Adrenal gland (tissue), 12 donors: ENCODE data around the gene TMA7. TPM values are rescaled to one million over a fixed set of nuclear protein-coding genes. Genes with fewer than 3 reads are reported as not detected.

Experiments used
- DNase-seq, 7 donors: peaks; one replicate each; pipeline ENCODE4 v3.0.0-alpha.2; 2019 to 2020
- H3K27ac ChIP-seq, 5 donors: fragments of 200-600 bp; sonication (generic) in 4 of 5; 1 replicate in 3 of 5; 2 replicates in 2 of 5; pipeline versions ENCODE4 v1.5.1 to v1.8.0; 2016 to 2020; ENCODE audit warnings: mild to moderate bottlenecking in 1 of 5
- H3K27me3 ChIP-seq: fragments of 200-600 bp; 2 replicates; pipeline ENCODE4 v1.8.0; 2021
- H3K36me3 ChIP-seq, 2 donors: fragments of 200-600 bp; replicated peaks in 1 of 2; 1 replicate in 1 of 2; 2 replicates in 1 of 2; pipeline versions ENCODE4 v1.5.1 to v1.8.0; 2018 to 2022
- H3K4me1 ChIP-seq, 2 donors: fragments of 200-600 bp; replicated peaks in 1 of 2; 1 replicate in 1 of 2; 2 replicates in 1 of 2; pipeline versions ENCODE4 v1.5.1 to v1.8.0; 2018 to 2021
- H3K4me3 ChIP-seq, 4 donors: fragments of 200-600 bp; sonication (generic) in 3 of 4; one replicate each; pipeline ENCODE4 v1.5.1; 2016 to 2018
- H3K9me3 ChIP-seq, 3 donors: fragments of 200-600 bp; sonication (generic) in 1 of 3; replicated peaks in 1 of 3; 1 replicate in 2 of 3; 2 replicates in 1 of 3; pipeline versions ENCODE4 v1.5.1 to v1.8.0; 2016 to 2021
- POLR2A ChIP-seq, 2 donors: fragments of 450-650 bp; IDR thresholded peaks; one replicate each; pipeline ENCODE4 v1.6.1; 2017; ENCODE audit warnings: antibody characterized with exemption in 2 of 2, mild to moderate bottlenecking in 2 of 2, moderate library complexity in 1 of 2
- WGBS, 4 donors: extraction: QIAGEN DNeasy Blood & Tissue Kit in 2 of 4; methylation state at CpG; one replicate each; pipeline versions ENCODE4 v1.1.5 to v1.1.7; 2013 to 2017; 5-methylcytosine and 5-hydroxymethylcytosine counted together
- intact Hi-C, 2 donors: fragments of 100-400 bp; cut with DNase I; formaldehyde crosslinking; loops; one replicate each; pipeline versions ENCODE4 v1.14.1 to v1.15.0; 2022 to 2023
- polyA plus RNA-seq, 3 donors: library from polyadenylated mRNA; stranded (reverse); fragments of 200-250 nt in 2 of 3; fragments of 350-450 nt in 1 of 3; fragmentation: Illumina TruSeq in 1 of 3; extraction: RNeasy Lipid Tissue Mini Kit (QIAGEN cat#74804) in 1 of 3; gene quantifications; one replicate each; pipeline ENCODE4 v1.2.3, GENCODE V29; 2013 to 2014
- total RNA-seq, 9 donors: library from RNA; depleted of rRNA in 4 of 9; stranded (reverse); fragments of >200 nt in 4 of 9; fragments of 120-200 nt in 1 of 9; fragmentation: NEBNext Ultra II Directional in 1 of 9; extraction: Animal tissue kit (Norgen Biotek cat#: 25700) in 1 of 9; gene quantifications; one replicate each; pipeline versions ENCODE4 v1.1.0 to v1.2.4, GENCODE V29; 2013 to 2023
- TF ChIP-seq, protein P1 (sequence below), 6 experiments: fragments of 450-650 bp in 4 of 6; fragments of 200-600 bp in 2 of 6; sonication (generic) in 1 of 6; IDR thresholded peaks; 1 replicate in 5 of 6; 2 replicates in 1 of 6; pipeline versions ENCODE4 v1.5.1 to v1.8.0; 2016 to 2021; ENCODE audit warnings: antibody characterized with exemption in 6 of 6, mild to moderate bottlenecking in 2 of 6, moderate library complexity in 1 of 6
- donor health status: healthy with polysubstance abuse.
- donor health status: Bipolar disorder and iron deficiency.
- donor health status: DM: yes; HTN: yes; CAD: no.
- donor health status: DM: no; HTN: no; CAD: no.
- donor health status: DM: no; HTN: no; CAD: no.
- donor health status: DM: yes; HTN: yes; CAD: no.

The TMA7 gene
- total and polyA plus RNA-seq, 12 donors, result 177 to 891 (median 284) TPM

- H3K4me1 ChIP-seq, result peaks cover 7 to 19% of the 10 kb centered on the region in 2 donors
- intact Hi-C loops, result no loop called here
- H3K27ac ChIP-seq, result peak overlapping the region in 2 of 5 donors; percentile 76 to 79
- WGBS, 4 donors, result 68 to 80% (median 77%) methylated on average over 7 to 8 of the region's 8 CpGs
- no peak overlapping the region for H3K4me3 ChIP-seq
- no peaks in the 10 kb centered on the region for H3K27me3 ChIP-seq
- TF ChIP-seq POLR2A (IDR thresholded peaks at IDR 0.05), result no peak
- TF ChIP-seq, protein P1, sequence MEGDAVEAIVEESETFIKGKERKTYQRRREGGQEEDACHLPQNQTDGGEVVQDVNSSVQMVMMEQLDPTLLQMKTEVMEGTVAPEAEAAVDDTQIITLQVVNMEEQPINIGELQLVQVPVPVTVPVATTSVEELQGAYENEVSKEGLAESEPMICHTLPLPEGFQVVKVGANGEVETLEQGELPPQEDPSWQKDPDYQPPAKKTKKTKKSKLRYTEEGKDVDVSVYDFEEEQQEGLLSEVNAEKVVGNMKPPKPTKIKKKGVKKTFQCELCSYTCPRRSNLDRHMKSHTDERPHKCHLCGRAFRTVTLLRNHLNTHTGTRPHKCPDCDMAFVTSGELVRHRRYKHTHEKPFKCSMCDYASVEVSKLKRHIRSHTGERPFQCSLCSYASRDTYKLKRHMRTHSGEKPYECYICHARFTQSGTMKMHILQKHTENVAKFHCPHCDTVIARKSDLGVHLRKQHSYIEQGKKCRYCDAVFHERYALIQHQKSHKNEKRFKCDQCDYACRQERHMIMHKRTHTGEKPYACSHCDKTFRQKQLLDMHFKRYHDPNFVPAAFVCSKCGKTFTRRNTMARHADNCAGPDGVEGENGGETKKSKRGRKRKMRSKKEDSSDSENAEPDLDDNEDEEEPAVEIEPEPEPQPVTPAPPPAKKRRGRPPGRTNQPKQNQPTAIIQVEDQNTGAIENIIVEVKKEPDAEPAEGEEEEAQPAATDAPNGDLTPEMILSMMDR (IDR thresholded peaks at IDR 0.05), result no peak
- DNase-seq, result no peak
- peaks cover 0 to 3% of the 10 kb centered on the region in 2 donors for H3K36me3 ChIP-seq
- H3K9me3 ChIP-seq, result no peaks in the 10 kb centered on the region
Measured at GRCh38 chr3:48426944-48427629, 13.0 kb upstream of the TMA7 start.

GRCh38 chr3:48427630-48427962, 12.5 kb upstream of the TMA7 start:
- peaks cover 7 to 19% of the 10 kb centered on the region in 2 donors for H3K4me1 ChIP-seq
- TF ChIP-seq, protein P1 (IDR thresholded peaks at IDR 0.05), result no peak
- no peak for TF ChIP-seq POLR2A (IDR thresholded peaks at IDR 0.05)
- DNase-seq, result no peak
- no peak overlapping the region for H3K4me3 ChIP-seq
- H3K36me3 ChIP-seq, result peaks cover 0 to 8% of the 10 kb centered on the region in 2 donors
- intact Hi-C loops, result no loop called here
- H3K27ac ChIP-seq, result peak overlapping the region in 2 of 5 donors; percentile 76 to 79
- 79 to 87% (median 84%) methylated on average over 7 to 9 of the region's 9 CpGs for WGBS, 4 donors
- no peaks in the 10 kb centered on the region for H3K9me3 ChIP-seq
- H3K27me3 ChIP-seq, result no peaks in the 10 kb centered on the region

DNA sequence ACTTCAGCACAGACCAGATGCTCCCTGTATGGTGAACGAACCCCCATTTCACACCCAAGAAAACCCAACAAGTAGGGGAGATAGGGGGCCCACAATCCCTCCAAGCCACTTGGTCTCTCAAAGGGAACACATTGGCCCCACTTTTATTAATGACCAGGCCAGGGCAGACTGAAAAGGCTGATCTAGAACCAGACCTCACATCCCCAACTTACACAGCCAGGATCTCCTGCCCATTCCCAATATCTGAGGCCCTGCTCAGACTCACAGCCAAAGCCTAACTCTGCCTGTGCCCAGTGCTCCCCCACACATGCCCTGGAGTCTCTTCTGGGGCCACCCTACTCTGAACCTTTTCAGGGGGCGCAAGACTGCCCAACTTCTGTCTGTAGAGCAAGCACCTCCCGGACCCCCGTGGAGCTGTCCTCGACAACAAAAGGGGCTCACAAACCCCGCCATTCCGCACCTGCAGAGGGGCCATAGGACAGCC, 11.9 kb upstream of the TMA7 start:
- H3K27ac ChIP-seq, result peak overlapping the region in 2 of 5 donors; percentile 76 to 79
- peak overlapping the region in 1 of 4 donors; percentile 93 for H3K4me3 ChIP-seq
- H3K9me3 ChIP-seq, result no peaks in the 10 kb centered on the region
- 65 to 83% (median 77%) methylated on average over 2 to 7 of the region's 7 CpGs for WGBS, 4 donors
- no peak for DNase-seq
- no peak for TF ChIP-seq POLR2A (IDR thresholded peaks at IDR 0.05)
- TF ChIP-seq, protein P1 (IDR thresholded peaks at IDR 0.05), result no peak
- no peaks in the 10 kb centered on the region for H3K27me3 ChIP-seq
- peaks cover 7 to 19% of the 10 kb centered on the region in 2 donors for H3K4me1 ChIP-seq
- intact Hi-C loops, result no loop called here
- peaks cover 0 to 13% of the 10 kb centered on the region in 2 donors for H3K36me3 ChIP-seq

DNA sequence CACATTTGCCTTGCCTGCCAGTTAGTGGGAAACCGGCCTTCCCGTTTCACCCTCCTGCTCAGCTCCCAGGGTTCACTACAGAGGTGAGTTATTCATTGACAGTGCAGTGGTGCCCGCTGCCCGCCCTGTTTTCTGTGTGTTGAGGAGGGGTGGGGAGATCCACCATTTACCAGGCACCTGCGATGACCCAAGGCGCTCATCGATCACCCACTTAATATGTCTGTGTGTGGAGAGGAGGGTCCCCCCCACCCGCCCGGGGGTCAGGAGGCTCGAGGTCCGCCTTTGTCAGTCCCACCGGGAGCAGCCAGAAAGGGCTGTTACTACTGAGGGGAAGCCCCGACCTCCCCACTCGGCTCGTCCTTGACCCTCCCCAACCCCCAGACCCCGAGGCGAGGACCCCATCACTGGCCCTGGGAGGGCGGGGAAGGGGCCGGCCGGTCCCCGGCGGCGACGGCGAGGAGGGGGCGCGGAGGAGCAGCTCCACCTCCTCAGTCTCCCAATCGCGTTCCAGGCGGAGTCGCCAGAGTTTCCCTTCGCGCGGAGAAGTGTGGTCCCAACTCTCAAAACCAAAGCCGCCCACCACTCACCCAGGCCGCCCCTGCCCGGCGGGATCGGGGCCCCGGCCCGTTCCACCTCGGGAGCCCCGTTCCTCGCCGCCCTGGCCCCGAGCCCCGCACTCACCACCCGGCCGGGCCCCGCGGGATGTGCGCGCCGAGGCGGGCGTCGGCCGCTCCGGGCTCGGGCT, 11.3 kb upstream of the TMA7 start:
- peaks cover 0 to 19% of the 10 kb centered on the region in 2 donors for H3K36me3 ChIP-seq
- no peaks in the 10 kb centered on the region for H3K9me3 ChIP-seq
- H3K4me3 ChIP-seq, result peak overlapping the region; percentile 28 to 93 (median 62)
- H3K4me1 ChIP-seq, result peaks cover 7 to 19% of the 10 kb centered on the region in 2 donors
- H3K27ac ChIP-seq, result peak overlapping the region in 4 of 5 donors; percentile 53 to 79 (median 66)
- H3K27me3 ChIP-seq, result no peaks in the 10 kb centered on the region
- DNase-seq, result peak in 5 of 7 donors; percentile 23 to 63 (median 39)
- 3 to 11% (median 5%) methylated on average over 12 to 60 of the region's 60 CpGs for WGBS, 4 donors
- intact Hi-C loops, result no loop called here
- TF ChIP-seq, protein P1 (IDR thresholded peaks at IDR 0.05), result no peak
- TF ChIP-seq POLR2A (IDR thresholded peaks at IDR 0.05), result peak in 1 of 2 donors; percentile 25
